GM10248 (cell line): ENCODE data around the gene SLIT1.

Experiments
- CTCF ChIA-PET: fragments of 300-600 bp; sonication (Branson Sonifier 250); formaldehyde crosslinking; extraction: SDS; loops from one replicate; lab custom pipeline; 2021; ENCODE audit warnings: antibody characterized with exemption; lab: Yijun Ruan, JAX
- POLR2A ChIA-PET: fragments of 350-650 bp; sonication (Branson Sonifier 250); formaldehyde crosslinking; extraction: SDS; loops from one replicate; lab custom pipeline; 2020; ENCODE audit warnings: antibody characterized with exemption; lab: Yijun Ruan, JAX
- DNase-seq: peaks from one replicate; pipeline ENCODE4 v3.0.0; 2012; ENCODE audit errors: extremely low spot score
- TF ChIP-seq, protein P1 (sequence below): IDR thresholded peaks from 2 replicates; pipeline ENCODE4 v1.5.1; 2012; ENCODE audit warnings: mild to moderate bottlenecking, low read depth; ENCODE audit errors: extremely low read depth, missing control alignments, control extremely low read depth

The SLIT1 gene

DNA sequence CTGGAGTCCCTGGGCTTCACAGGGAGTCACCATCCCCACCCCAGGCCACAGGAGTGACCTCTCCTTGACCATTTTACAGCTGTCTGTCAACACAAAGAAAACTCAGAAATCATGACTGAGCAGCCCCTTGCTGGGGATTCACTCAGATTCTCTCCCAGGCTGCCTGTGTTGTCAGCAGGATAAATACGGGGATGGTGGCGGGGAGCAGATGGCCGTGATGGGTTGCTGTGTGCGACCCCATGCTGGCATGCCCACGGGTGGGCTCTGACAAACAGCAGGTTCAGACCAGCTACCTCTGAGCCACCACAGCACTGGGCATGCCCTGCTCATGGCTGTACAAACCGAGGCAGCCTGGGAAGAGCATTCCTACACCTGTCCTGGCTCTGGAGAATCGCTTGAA lies 136.1 kb downstream of the SLIT1 start:
- DNase-seq = no peak
- CTCF ChIA-PET = interaction anchor here (1.4 to 6.0 kb wide), 3 partner anchors 12 to 161 kb away, joined by 3 to 57 read pairs (median 8); no protein-coding TSS in a partner anchor
- TF ChIP-seq, protein P1, sequence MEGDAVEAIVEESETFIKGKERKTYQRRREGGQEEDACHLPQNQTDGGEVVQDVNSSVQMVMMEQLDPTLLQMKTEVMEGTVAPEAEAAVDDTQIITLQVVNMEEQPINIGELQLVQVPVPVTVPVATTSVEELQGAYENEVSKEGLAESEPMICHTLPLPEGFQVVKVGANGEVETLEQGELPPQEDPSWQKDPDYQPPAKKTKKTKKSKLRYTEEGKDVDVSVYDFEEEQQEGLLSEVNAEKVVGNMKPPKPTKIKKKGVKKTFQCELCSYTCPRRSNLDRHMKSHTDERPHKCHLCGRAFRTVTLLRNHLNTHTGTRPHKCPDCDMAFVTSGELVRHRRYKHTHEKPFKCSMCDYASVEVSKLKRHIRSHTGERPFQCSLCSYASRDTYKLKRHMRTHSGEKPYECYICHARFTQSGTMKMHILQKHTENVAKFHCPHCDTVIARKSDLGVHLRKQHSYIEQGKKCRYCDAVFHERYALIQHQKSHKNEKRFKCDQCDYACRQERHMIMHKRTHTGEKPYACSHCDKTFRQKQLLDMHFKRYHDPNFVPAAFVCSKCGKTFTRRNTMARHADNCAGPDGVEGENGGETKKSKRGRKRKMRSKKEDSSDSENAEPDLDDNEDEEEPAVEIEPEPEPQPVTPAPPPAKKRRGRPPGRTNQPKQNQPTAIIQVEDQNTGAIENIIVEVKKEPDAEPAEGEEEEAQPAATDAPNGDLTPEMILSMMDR = no peak
- POLR2A ChIA-PET = no interaction called here

DNA sequence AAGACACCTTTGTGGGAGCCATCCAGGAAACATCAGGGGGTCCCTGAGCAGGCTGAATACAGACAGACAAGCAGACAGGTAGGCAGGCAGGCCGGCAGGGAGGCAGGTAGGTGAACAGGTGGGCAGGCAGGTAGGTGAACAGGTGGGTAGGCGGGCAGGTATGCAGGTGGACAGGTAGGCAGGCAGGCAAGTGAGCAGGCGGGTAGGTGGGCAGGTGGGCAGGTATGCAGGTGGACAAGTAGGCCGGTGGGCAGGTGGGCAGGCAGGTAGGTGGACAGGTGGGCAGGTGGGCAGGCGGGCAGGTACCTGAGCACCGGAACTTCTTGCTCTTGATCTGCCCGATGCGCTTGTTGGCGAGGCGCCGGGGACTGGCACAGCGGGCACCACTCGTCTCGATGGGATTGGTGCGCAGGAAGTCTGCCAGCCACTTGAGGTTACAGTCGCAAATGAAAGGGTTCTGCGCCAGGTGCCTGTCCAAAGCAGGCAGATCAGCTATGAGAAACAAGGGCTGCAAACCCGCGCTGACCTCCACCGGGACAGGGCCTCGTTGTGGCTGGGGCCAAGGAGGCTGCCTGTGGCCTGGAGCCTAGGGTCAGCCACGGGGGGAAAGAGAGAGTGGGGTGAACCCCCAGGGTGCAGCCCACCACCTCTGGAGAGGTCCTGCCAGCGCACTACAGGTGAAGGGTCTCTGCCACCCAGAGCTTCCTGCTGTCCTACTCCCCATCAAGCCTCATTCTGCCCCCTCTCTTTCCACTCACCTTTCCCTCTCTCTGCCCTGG lies 136.9 kb downstream of the SLIT1 start:
- ChIA-PET POLR2A (no interaction called here), CTCF (interaction anchor here (1.5 to 6.0 kb wide), 3 partner anchors 9 to 162 kb away, joined by 4 to 57 read pairs (median 8); no protein-coding TSS in a partner anchor)
- DNase-seq = no peak
- TF ChIP-seq, protein P1 = no peak

DNA sequence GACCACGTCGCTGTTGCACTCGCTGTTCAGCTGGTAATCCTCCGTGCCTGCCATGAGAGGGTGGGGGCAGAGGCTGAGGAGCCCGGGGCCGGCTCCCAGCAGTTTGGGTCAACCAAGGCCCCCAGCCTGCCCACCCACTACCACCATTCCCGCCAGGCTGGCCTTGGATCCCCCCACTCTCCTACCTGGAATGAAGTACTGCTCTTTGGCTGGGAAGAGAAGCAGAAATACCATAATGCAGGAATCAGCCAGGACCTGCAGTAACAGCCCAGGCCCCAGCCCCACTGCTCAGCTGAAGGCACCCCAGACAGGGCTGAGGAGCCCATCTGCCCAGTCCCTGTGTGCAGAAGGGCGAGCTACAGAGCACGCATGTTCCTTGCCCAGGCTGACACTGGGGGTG lies 138.0 kb downstream of the SLIT1 start:
- CTCF ChIA-PET = interaction anchor here (1.3 to 6.0 kb wide), 5 partner anchors 10 to 163 kb away, joined by 3 to 57 read pairs (median 5); no protein-coding TSS in a partner anchor
- no peak for DNase-seq
- POLR2A ChIA-PET = no interaction called here
- TF ChIP-seq, protein P1 = no peak

DNA sequence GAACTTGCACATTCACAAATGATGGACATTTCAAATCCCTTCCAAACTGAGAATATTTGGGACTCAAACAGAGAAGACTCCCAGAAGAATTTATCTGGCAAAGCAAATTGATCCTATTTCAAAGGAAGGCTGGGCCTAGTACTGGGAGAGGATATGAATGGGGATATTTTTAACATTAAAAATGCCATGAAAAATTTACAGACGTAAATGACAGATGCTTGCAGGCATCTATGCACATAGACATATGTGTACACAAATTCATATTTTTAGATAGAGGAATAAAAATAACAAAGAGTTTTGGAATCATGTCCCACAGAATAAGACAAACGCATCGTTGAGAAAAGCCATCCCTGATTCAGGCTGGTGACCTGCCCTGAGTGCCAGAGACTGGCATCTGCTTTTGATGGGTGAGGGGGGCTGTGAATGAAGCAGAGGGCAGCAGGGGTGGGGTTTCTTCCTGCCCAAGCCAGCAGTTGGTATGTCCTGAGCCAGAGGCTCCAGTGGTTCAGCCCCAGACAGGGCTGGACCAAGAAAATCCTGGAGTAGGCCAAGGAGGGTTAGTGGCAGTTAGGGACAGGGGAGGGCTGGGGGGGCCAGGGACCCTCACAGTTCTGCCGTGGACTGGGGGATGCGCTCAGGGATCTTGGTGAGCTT lies 138.5 kb downstream of the SLIT1 start:
- no peak for DNase-seq
- ChIA-PET POLR2A (no interaction called here), CTCF (interaction anchor here (1.3 to 6.0 kb wide), 3 partner anchors 9 to 35 kb away, joined by 3 to 57 read pairs (median 5); no protein-coding TSS in a partner anchor)
- TF ChIP-seq, protein P1 = no peak

DNA sequence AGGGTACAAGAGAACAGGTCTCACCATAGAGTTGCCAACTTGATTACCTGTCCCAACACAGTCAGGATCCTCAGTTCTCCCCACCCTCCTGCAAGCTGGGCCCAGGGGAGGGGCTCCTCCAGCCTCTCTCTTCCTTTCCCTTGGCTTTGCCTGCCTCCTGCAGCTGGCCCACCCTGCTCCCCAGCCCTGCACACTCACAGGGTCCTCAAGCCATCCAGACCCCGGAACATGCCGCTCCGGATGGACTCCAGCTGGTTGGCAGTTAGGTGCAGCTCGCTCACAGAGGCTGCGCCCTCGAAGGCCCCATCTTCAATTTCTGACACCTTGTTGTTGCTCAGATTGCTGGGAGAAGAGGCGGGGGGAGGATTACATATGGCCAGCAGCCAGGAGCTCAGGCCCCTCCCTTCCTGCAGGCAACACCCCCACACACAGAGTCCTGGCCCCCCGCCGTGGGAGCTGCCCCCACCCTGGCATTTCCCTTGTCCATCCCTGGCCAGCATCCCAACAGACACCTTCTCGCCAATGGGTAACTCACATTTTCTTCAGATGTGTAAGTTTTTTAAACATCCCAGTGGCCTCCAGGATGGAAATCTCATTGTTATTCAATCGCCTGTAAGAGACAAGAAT lies 139.2 kb downstream of the SLIT1 start:
- CTCF ChIA-PET = interaction anchor here (1.2 to 6.0 kb wide), 4 partner anchors 9 to 35 kb away, joined by 3 to 57 read pairs (median 4); no protein-coding TSS in a partner anchor
- TF ChIP-seq, protein P1 = no peak
- no peak for DNase-seq
- POLR2A ChIA-PET = no interaction called here

DNA sequence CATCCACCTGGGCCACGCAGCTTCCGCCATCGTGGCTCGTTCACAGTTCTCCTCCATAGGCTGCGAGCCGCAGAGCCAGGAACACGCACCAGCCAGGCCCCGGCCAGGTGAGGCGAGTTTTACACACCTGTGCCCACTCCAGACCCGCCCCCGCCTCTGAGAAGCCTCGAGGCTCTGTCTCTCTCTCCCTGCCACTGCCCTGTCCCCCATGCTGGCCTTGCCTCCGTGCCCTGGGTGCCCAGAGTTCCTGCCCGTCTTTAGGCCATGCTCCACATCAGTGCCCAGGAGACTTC lies 142.2 kb downstream of the SLIT1 start:
- DNase-seq = no peak
- CTCF ChIA-PET = interaction anchor here (1.6 to 2.9 kb wide), 4 partner anchors 11 to 167 kb away, joined by 3 to 11 read pairs (median 6); no protein-coding TSS in a partner anchor

More for the DNA sequence above, 142.2 kb downstream of the SLIT1 start:
- POLR2A ChIA-PET = no interaction called here
- TF ChIP-seq, protein P1 = no peak
